Effector memory CD8-positive, alpha-beta T cell (primary cell): ENCODE results near the gene CYP8B1.
A peak's percentile ranks its signal among the peaks of the same experiment; 100 is the strongest.
"Not testable (repeated sequence)": the region's sequence is repeated elsewhere in the genome, so short reads cannot be mapped to it uniquely, and the experiment has no call there.

ENCODE experiments used
- ATAC-seq: fragments of 150-1000 bp; cut with Tn5 transposase; replicated peaks from 2 replicates; pipeline ENCODE4 v1.10.0; 2021; ENCODE audit warnings: mild to moderate bottlenecking, moderate library complexity
- DNase-seq, 3 experiments: peaks; one replicate each; pipeline ENCODE4 v3.0.0; 2021
- H3K27ac Mint-ChIP-seq, 2 donors: one replicate each; pipeline ENCODE4 v1.8.0; 2022; ENCODE audit warnings: mild to moderate bottlenecking in 2 of 2, mixed read lengths in 2 of 2, moderate library complexity in 2 of 2
- H3K27me3 Mint-ChIP-seq, 2 donors: one replicate each; pipeline ENCODE4 v1.8.0; 2022; ENCODE audit warnings: mixed read lengths in 2 of 2
- H3K36me3 Mint-ChIP-seq: one replicate; pipeline ENCODE4 v1.8.0; 2022; ENCODE audit warnings: mild to moderate bottlenecking, moderate library complexity, mixed read lengths; ENCODE audit not compliant: insufficient read depth
- H3K4me1 Mint-ChIP-seq, 2 donors: one replicate each; pipeline ENCODE4 v1.8.0; 2022; ENCODE audit warnings: low read depth in 2 of 2, mixed read lengths in 2 of 2
- H3K4me3 Mint-ChIP-seq, 2 donors: one replicate each; pipeline ENCODE4 v1.8.0; 2022; ENCODE audit warnings: mild to moderate bottlenecking in 2 of 2, mixed read lengths in 2 of 2, moderate library complexity in 2 of 2
- H3K9me3 Mint-ChIP-seq, 2 donors: one replicate each; pipeline ENCODE4 v1.8.0; 2022; ENCODE audit warnings: mixed read lengths in 2 of 2

The CYP8B1 gene

DNA sequence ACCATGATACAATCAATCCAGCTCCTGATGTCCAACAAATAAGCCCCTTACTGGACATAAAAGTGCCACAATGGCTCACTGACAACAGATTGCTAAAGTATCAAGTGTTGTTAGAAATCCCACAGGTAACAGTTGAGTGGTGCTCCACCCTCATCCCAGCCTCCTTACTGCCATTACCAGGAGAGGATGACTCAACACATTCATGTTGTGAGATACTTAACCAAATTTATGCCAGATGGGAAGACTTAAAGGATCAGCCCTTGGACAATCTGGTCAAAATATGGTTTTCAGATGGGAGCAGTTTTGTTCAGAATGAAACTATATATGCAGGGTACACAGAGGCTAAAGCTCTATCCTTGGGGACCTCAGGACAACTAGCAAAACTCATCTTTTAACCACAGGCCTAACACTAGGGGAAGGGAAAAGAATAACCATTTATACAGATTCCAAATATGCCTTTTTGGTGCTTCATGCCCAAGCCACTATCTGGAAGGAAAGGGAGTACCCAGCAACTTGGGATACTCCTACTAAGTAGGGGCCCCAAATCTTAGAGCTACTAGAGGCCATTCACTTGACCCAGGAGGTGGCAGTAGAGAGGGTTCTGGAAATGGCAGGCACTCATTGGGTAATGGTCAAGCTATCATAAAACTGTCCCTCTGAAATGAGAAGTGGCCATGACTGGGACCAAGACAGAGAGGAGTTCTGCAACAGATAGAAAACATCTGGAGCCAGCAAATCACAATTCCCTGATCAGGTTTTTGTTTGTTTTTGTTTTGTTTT is 23.4 kb upstream of the CYP8B1 start:
- no peak overlapping the region for H3K27ac Mint-ChIP-seq
- H3K27me3 Mint-ChIP-seq, result peaks cover 13 to 14% of the 10 kb centered on the region in 2 donors
- DNase-seq (no peak), ATAC-seq (no peak)
- H3K4me1 Mint-ChIP-seq, result no peaks in the 10 kb centered on the region
- H3K4me3 Mint-ChIP-seq, result no peak overlapping the region
- H3K36me3 Mint-ChIP-seq, result no peaks in the 10 kb centered on the region
- peaks cover 0 to 4% of the 10 kb centered on the region in 2 donors for H3K9me3 Mint-ChIP-seq

DNA sequence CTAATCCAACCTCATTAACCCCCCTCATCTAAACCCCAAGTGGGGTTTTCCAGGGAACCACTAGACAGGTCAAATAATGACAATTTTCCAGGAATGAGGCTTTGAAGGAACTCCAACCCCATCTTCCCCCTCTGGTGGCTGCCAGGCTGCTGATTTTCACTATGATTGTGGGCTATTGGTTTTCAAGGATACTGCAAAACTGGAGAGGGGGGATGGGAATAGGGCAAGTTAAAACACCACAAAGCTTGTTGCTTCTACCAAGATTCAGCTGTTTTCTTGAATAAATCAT is 19.8 kb upstream of the CYP8B1 start:
- no peak for DNase-seq
- no peak for ATAC-seq
- Mint-ChIP-seq H3K27ac (no peak overlapping the region), H3K36me3 (no peaks in the 10 kb centered on the region), H3K4me3 (no peak overlapping the region), H3K4me1 (no peaks in the 10 kb centered on the region), H3K27me3 (peaks cover 12 to 13% of the 10 kb centered on the region in 2 donors), H3K9me3 (no peaks in the 10 kb centered on the region)

GRCh38 chr3:42894698-42895579 is 19.3 kb upstream of the CYP8B1 start:
- Mint-ChIP-seq H3K27ac (no peak overlapping the region), H3K27me3 (peaks cover 12 to 15% of the 10 kb centered on the region in 2 donors), H3K36me3 (no peaks in the 10 kb centered on the region), H3K4me3 (no peak overlapping the region), H3K4me1 (peaks cover 0 to 2% of the 10 kb centered on the region in 2 donors), H3K9me3 (no peaks in the 10 kb centered on the region)
- no peak for DNase-seq
- no peak for ATAC-seq

DNA sequence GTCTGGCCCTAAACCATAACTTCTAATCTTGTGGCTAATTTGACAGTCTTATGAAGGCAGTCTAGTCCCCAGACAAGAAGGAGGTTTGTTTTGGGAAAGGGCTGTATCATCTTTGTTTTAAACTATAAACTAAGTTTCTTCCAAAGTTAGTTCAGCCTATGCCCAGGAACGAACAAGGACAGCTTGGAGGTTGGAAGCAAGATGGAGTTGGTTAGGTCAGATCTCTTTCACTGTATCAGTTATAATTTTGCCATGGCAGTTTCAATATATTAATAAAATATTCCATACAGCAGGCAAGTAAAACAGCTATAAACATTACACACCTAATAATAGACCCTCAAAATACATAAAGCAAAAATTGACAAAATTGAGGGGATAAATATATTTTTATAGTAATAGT is 17.1 kb upstream of the CYP8B1 start:
- peaks cover 0 to 6% of the 10 kb centered on the region in 2 donors for H3K4me1 Mint-ChIP-seq
- peaks cover 28 to 33% of the 10 kb centered on the region in 2 donors for H3K27me3 Mint-ChIP-seq
- ATAC-seq (no peak), DNase-seq (no peak)
- no peaks in the 10 kb centered on the region for H3K9me3 Mint-ChIP-seq
- no peaks in the 10 kb centered on the region for H3K36me3 Mint-ChIP-seq
- H3K4me3 Mint-ChIP-seq, result no peak overlapping the region
- H3K27ac Mint-ChIP-seq, result no peak overlapping the region

GRCh38 chr3:42892169-42892568 is 16.5 kb upstream of the CYP8B1 start:
- no peak for ATAC-seq
- no peak overlapping the region for H3K27ac Mint-ChIP-seq
- DNase-seq, result no peak
- H3K4me1 Mint-ChIP-seq, result peaks cover 0 to 6% of the 10 kb centered on the region in 2 donors
- peaks cover 34 to 38% of the 10 kb centered on the region in 2 donors for H3K27me3 Mint-ChIP-seq
- H3K36me3 Mint-ChIP-seq, result no peaks in the 10 kb centered on the region
- H3K9me3 Mint-ChIP-seq, result no peaks in the 10 kb centered on the region
- H3K4me3 Mint-ChIP-seq, result no peak overlapping the region

- Mint-ChIP-seq H3K27me3 (peaks cover 35 to 44% of the 10 kb centered on the region in 2 donors), H3K27ac (no peak overlapping the region), H3K9me3 (no peaks in the 10 kb centered on the region), H3K4me3 (no peak overlapping the region), H3K36me3 (no peaks in the 10 kb centered on the region), H3K4me1 (peaks cover 0 to 6% of the 10 kb centered on the region in 2 donors)
- DNase-seq (no peak), ATAC-seq (no peak)
These were observed 15.4 kb upstream of the CYP8B1 start for GRCh38 chr3:42891042-42891441.

- DNase-seq (no peak), ATAC-seq (no peak)
- Mint-ChIP-seq H3K4me1 (peaks cover 0 to 6% of the 10 kb centered on the region in 2 donors), H3K27ac (no peak overlapping the region), H3K4me3 (no peak overlapping the region), H3K36me3 (no peaks in the 10 kb centered on the region), H3K9me3 (no peaks in the 10 kb centered on the region), H3K27me3 (peaks cover 38 to 52% of the 10 kb centered on the region in 2 donors)
These were observed 11.4 kb upstream of the CYP8B1 start for GRCh38 chr3:42887084-42887483.

DNA sequence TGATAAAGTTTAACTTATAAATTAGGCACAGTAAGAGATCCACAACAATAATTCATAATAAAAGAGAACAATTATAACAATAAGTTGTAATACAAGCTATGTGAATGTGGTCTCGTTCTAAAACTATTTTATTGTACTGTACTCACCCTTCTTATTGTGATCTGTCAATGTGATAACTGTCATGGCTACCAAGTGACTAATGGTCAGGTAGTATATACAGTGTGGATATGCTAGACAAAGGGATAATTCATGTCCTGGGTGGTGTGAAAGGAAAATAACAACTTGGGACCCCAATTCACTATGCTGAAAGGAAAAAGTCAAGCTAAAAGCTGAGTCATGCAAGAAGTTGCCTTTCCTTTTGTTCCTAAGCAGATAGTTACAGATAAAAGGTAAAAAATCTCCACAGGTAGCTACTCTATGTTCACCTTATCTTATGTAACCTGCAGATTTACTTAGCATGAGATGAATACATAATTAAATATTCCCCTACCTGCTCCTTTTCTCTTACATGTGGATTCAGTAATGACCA is 10.7 kb upstream of the CYP8B1 start:
- Mint-ChIP-seq H3K27ac (no peak overlapping the region), H3K4me1 (peaks cover 3 to 8% of the 10 kb centered on the region in 2 donors), H3K9me3 (no peaks in the 10 kb centered on the region), H3K4me3 (no peak overlapping the region), H3K27me3 (peaks cover 31 to 44% of the 10 kb centered on the region in 2 donors), H3K36me3 (no peaks in the 10 kb centered on the region)
- ATAC-seq (no peak), DNase-seq (no peak)

GRCh38 chr3:42884324-42884723 is 8.6 kb upstream of the CYP8B1 start:
- Mint-ChIP-seq H3K4me3 (no peak overlapping the region), H3K4me1 (peaks cover 8 to 12% of the 10 kb centered on the region in 2 donors), H3K36me3 (no peaks in the 10 kb centered on the region), H3K27me3 (peaks cover 24 to 34% of the 10 kb centered on the region in 2 donors), H3K27ac (no peak overlapping the region), H3K9me3 (no peaks in the 10 kb centered on the region)
- DNase-seq, result no peak
- no peak for ATAC-seq

DNA sequence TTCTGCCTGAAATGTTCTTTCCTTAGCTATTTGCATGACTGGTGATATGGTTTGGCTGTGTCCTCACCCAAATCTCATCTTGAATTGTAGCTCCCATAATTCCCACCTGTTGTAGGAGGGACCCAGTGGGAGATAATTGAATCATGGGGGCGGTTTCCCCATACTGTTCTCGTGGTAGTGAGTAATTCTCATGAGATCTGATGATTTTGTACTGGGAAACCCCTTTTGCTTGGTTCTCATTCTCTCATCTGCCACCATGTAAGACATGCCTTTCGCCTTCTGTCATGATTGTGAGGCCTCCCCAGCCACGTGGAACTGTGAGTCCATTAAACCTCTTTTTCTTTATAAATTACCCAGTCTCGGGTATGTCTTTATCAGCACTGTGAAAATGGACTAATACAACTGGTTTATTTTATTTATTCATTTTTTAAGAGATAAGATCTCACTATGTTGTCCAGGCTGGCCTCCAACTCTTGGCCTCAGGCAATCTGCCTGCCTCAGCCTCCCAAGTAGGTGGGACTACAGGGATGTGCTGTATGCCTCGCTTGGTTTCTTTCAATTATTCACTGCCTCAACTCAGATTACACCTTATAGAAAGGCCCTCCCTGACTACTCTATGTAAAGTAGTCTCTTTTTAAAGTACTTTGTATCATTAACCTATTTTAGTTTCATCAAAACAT is 7.7 kb upstream of the CYP8B1 start:
- peaks cover 8 to 12% of the 10 kb centered on the region in 2 donors for H3K4me1 Mint-ChIP-seq
- H3K4me3 Mint-ChIP-seq, H3K9me3 Mint-ChIP-seq, ATAC-seq, DNase-seq, H3K36me3 Mint-ChIP-seq, H3K27ac Mint-ChIP-seq: not testable (repeated sequence)
- H3K27me3 Mint-ChIP-seq, result peaks cover 15 to 25% of the 10 kb centered on the region in 2 donors

DNA sequence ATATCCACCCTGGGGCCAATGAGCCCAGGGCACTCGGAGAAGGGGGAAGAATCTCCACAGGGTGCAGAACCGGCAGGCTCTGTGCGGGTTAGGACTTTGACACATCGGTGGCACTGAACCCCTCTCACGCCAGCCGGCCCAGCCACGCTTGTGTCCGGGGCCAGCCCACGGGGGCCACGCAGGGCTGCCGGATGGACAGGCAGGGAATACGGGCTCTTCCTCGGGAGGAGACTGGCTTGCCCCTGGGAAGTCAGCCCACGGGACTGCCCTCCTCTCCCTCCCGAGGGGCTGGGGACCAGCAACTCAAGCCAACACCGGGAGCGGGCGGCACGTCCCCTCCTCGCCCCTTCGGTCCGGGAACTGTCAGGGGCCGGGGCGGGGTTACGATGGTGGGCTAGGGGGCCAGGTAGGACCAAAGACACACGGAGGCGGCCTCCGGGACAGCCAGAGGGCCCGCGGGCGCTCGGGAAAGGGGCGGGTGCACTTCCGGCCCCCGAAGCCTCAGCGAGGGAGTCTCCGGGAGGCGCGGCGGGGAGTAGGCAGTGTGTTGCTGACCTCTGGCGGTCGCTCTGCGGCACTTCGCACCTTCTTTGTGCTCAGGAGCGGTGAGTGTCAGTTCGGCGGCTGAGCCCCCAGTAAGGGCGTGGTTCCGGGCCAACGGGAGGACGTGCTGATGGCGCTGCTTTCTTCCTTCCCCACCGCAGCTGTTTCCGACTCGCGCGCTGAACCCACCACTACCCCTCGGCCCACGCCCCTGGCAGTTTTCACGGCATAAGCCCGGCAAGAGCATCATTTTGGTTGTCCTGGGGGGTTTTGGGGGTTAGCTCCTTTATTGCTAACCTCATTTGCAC is 5.1 kb upstream of the CYP8B1 start:
- ATAC-seq, result peak; percentile 98
- no peaks in the 10 kb centered on the region for H3K36me3 Mint-ChIP-seq
- H3K27ac Mint-ChIP-seq, result peak overlapping the region; percentile 29 to 94
- H3K4me1 Mint-ChIP-seq, result peaks cover 8 to 12% of the 10 kb centered on the region in 2 donors
- H3K4me3 Mint-ChIP-seq, result peak overlapping the region; percentile 67 to 84
- peaks cover 6 to 12% of the 10 kb centered on the region in 2 donors for H3K27me3 Mint-ChIP-seq
- peak; percentile 80 to 82 (median 80) for DNase-seq
- H3K9me3 Mint-ChIP-seq, result no peaks in the 10 kb centered on the region

DNA sequence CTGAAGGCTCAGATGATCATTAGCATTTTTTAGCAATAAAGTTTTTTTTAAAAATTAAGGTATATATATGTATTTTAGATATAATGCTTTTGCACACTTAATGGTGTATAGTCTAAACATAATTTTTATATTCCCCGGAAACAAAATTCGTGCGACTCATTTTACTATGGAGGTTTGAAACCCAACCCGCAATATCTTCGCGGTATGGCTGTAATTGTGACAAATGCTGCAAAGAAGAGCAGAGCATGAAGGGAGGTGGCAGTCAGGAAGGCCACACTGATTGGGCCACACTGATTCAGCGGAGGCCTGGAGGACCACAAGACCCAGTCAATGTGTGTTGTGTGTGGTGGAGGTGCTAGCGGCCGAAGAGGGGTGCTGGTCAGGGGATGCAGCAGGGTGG is 4.5 kb upstream of the CYP8B1 start:
- H3K27ac Mint-ChIP-seq, result peak overlapping the region in 1 of 2 donors; percentile 94
- peak overlapping the region; percentile 67 to 84 for H3K4me3 Mint-ChIP-seq
- H3K4me1 Mint-ChIP-seq, result peaks cover 8 to 12% of the 10 kb centered on the region in 2 donors
- DNase-seq (no peak), ATAC-seq (no peak)
- no peaks in the 10 kb centered on the region for H3K36me3 Mint-ChIP-seq
- no peaks in the 10 kb centered on the region for H3K9me3 Mint-ChIP-seq
- H3K27me3 Mint-ChIP-seq, result peaks cover 3 to 6% of the 10 kb centered on the region in 2 donors
